GM04504 (cell line): ENCODE measurements around the gene SUSD3.

ENCODE experiments used
- DNase-seq: peaks from one replicate; pipeline ENCODE4 v3.0.0-alpha.2; 2012; ENCODE audit warnings: low read depth

SUSD3 gene

DNA sequence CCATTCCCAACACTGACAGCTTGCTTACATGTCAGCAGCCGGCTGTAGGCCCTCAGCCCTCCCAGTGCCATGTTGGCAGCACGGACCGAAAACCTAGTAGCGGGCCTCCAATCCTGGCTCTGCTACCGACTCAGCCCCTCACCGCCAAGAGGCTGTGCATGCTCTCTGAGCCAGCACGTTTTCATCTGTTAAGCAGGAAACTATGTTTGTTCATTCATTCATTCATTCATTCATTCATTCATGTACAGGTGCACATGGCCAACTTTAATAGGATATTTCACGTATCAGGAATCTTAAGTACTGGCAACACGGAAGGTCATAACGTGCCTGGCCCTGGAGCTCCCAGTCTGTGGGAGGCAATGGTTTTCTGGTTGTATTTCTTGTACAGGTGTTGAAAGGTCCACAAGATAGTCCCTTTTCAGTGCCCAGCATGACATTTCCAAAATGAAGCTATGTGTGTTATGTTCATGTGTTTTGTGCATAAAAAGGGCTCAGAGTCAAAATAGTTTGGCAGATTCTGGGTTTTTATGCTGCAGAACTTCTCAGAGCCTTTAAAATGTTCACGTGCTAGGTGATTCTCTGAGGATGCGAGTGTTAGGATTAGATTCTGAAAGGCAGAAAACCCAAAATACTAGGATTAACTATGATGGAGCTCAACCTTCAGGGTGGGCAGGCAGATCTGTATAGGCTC is 17.7 kb downstream of the SUSD3 start:
- no peak for DNase-seq

GRCh38 chr9:93076792-93077128 is 18.3 kb downstream of the SUSD3 start:
- DNase-seq = no peak

- no peak for DNase-seq
These were observed 18.9 kb downstream of the SUSD3 start for GRCh38 chr9:93077367-93077766.

DNA sequence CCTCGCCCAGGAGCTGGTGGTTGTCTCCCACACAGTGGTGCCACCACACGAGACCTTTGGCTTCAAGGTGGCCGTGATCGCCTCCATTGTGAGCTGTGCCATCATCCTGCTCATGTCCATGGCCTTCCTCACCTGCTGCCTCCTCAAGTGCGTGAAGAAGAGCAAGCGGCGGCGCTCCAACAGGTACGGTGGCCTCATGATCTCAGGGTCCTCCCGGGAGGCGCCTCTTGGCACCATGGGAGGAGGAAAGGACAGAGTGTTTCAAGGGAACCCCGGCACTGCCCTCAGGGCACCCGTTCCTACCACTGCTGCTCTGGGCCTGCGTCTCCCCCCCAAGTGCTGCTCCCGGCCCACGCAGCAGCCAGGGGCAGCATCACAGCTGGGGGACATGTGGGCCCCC is 19.3 kb downstream of the SUSD3 start:
- DNase-seq = no peak

GRCh38 chr9:93079371-93079770 is 20.9 kb downstream of the SUSD3 start:
- no peak for DNase-seq

DNA sequence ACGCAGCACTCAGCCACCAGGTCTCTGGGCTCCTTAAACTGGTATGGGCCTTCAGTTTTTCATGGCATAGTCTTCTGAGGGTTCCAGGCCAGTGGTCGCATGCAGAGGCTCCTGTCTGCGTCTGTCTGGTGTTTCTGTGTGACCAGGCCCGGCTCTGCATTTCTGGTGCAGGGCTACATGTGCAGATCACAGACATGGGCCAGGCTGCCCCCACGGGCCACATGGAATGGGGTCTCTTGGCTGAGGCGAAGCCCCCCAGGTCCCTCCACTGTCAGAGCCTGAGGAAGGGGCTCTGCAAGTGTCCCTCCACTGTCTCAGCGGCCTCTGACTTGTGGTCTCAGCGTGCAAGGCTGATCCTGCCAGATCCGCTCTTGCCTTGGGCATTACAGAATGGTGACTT is 21.9 kb downstream of the SUSD3 start:
- DNase-seq = no peak

GRCh38 chr9:93081081-93081529 is 22.6 kb downstream of the SUSD3 start:
- DNase-seq = no peak

GRCh38 chr9:93081931-93082330 is 23.4 kb downstream of the SUSD3 start:
- DNase-seq = peak; percentile 84

DNA sequence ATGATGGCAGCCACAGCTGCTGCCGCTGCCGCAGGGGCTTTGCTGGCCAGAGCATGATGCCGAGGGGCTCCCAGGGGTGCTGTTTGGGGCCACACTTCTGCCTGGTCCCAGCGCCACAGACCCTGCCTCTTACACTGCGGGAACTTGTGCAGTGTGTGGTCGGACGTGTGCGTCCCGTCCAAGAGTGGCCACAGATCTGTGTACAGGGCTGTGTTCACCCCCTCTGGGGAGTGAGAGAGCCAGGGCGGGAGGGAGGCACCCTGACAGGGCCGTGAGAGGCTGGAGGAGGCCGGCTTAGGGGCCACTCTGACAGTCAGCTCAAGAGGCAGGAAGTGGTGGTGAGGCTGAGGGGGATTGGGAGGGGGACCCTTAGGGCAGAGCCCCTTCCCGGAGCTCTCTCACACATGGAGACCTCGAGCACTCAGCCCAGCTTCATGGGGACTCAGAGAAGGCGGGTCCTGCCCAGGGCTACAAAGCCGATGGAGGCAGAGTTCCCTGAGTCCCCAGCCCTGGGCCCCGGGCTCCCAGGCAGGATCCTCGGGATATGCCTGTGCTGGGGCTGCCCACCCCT is 24.4 kb downstream of the SUSD3 start:
- no peak for DNase-seq

DNA sequence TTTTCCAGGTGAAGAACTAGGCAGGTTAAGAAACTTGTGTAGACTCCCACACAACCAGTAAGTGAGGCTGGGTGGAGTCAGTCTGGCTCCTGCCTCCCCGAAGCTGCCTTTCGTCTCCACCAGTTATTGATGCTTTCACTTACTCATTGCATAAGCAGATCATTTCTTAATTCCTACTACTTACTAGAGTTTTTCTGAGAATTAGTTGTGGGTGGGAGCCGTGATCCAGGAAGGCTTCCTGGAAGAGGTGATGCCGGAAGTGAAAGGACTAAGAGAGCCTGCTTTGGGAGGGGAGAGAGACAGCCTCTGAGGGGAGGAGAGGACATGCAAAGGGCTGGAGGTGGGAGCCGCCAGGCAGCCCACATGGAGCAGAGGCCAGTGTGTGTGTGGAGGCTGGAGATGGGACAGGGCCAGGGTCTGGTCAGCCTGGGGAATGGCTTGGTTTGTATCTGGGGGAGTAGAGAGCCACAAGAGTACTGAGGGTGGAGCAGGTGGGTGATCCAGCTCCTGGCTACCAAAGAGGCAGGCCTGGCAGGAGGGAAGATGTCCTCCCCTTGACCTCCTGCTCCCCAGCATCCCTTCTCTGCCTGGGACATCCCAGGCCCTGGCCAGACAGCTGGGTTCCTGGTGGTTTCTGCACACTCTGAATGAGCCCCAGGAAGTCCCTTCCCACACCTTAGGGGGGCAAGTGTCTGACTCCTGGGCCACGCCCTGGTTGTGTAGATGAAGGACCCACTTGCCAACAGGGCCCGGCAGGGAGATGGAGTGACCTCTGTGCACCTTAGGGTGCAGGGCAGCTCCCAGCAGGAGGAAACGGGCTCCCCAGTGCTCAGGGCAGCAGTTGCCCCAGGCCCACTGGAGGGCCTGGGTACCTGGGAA is 25.3 kb downstream of the SUSD3 start:
- DNase-seq = no peak

DNA sequence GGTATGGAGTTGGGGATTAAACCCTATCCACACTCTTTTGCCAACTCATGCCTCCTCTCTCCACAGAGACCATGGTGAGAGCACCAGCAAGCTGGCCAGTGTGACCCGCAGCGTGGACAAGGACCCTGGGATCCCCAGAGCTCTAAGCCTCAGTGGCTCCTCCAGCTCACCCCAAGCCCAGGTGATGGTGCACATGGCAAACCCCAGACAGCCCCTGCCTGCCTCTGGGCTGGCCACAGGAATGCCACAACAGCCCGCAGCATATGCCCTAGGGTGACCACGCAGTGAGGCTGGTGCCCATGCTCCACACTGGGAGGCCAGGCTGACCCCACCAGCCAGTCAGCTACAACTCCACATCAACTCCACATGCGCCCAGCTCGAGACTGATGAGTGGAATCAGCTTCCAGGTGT is 26.0 kb downstream of the SUSD3 start:
- no peak for DNase-seq

DNA sequence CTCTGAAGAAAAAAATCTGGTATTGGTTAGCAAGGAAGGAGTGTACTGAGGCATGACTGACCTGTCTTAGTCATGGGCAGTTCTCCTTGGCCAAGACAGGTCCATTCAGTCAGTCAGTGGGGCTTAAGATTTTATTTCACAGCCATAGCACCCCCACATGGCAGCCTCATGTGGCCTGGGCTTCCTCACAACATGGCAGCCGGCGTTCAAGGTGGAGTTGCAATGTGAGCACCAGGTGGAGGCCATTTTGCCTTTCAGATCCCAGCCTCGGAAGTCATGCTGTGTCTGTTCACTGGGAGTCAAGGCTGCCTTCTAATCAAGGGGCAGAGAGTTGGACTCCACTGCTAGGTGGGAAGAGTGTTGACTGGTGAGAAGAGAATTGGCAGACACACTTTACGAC is 27.2 kb downstream of the SUSD3 start:
- DNase-seq = no peak

GRCh38 chr9:93086447-93087224 is 28.1 kb downstream of the SUSD3 start:
- no peak for DNase-seq

GRCh38 chr9:93087971-93088655 is 29.6 kb downstream of the SUSD3 start:
- DNase-seq = no peak

GRCh38 chr9:93088656-93089015 is 30.1 kb downstream of the SUSD3 start:
- no peak for DNase-seq

- DNase-seq = no peak
These were observed 30.5 kb downstream of the SUSD3 start for GRCh38 chr9:93089024-93089423.

- DNase-seq = no peak
These were observed 31.0 kb downstream of the SUSD3 start for GRCh38 chr9:93089481-93089991.

- no peak for DNase-seq
These were observed 31.7 kb downstream of the SUSD3 start for GRCh38 chr9:93090091-93090655.

DNA sequence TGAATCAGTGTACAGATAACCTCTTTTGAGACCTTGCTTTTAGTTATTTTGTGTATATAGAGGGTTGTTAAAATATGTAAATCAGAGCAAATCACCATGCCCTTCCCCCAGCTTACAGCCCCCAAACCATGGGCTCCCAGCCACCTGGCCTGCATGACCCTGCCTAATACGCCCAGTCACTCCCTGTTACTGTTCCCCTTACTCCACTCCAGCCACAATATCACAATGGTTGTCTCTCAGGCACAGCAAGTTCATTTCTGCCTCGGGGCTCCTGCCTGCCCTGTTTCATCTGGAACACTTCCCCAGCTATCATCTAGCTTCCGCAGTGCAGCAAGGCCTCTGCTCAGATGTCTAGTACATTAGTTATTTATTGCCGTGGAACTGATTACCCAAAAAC is 32.6 kb downstream of the SUSD3 start:
- DNase-seq = no peak

DNA sequence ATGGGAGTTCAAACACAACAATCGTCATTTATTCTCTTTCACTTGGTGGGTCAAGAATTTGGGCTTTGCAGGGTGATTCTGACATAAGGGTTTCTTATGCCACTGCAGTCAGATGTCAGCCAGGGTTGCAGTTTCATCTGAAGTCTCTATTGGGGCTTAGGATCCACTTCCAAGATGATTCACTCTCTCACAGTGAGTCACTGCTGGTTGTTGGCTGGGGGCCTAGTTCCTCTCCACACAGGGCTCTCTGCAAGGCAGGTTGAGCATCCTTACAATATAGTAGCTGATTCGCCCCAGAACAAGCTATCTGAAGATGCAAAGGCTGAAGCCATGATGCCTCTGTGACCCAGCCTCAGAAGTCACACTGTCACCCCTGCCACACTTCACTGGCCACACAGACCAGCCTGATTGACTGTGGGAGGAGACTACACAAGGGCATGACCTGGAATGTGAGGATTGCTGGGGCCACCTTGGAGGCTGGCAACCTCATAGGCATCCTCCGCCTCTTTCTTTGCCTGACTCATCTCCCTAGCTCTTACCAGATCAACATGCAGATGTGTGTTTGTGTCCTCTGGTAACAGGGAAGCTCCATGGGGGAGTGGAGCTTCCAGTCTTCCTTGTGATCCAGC is 33.1 kb downstream of the SUSD3 start:
- peak; percentile 50 for DNase-seq
